ENCODE measurements around the gene ADD2. TPM values are rescaled to one million over a fixed set of nuclear protein-coding genes. Genes with fewer than 3 reads are reported as not detected.

Gene ADD2
- total and polyA plus RNA-seq, 4 donors: 0.08 to 156 (median 0.16) TPM; not detected in 1

- TF ChIP-seq REST (IDR thresholded peaks at IDR 0.05) (no peak), JUND (IDR thresholded peaks at IDR 0.05) (no peak)
These were observed 119.0 kb downstream of the ADD2 start (continued) for GRCh38 chr2:70648961-70649360.

DNA sequence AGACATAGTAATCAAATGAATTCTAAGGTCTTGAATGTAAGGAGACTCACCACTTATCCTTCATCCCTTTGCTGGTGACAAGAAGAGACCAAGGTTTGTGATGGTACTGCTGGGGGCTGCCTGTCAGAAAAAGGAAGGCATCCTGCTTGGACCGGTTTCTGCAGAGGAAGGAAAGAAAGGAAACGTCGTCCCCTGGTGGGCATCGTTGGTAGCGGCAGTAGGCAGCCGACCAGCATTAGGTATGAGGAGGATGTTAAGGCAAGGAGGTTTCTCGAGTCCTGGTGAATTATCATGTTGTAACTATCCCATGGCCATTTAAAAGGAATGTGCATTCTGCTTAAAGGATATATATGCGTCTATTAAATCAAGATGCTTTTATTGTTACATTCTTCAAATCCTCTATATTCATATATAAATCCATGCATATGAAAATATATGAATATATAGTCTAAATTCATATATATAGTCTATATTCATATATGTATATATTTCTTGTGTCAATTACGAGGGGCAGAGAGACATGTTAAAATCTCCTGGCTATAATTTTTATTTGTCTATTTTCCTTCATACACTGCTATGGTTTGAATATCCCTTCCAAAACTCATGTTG lies 120.0 kb downstream of the ADD2 start:
- Histone ChIP-seq H3K4me3 (ENCODE audit: low read depth in 1 of 3, low read length in 3 of 3) (no peak overlapping the region), H3K9ac (ENCODE audit: low read depth in 1 of 2, low read length in 2 of 2) (no peak overlapping the region), H3K27ac (ENCODE audit: low read depth in 1 of 2, low read length in 2 of 2) (no peak overlapping the region), H3K36me3 (ENCODE audit: control insufficient read depth in 4 of 4, insufficient read depth in 3 of 4, low read depth in 1 of 4, low read length in 3 of 4) (no peaks in the 10 kb centered on the region), H3K27me3 (ENCODE audit: control insufficient read depth in 4 of 4, insufficient read depth in 4 of 4, low read length in 3 of 4) (peaks cover 0 to 4% (median 0%) of the 10 kb centered on the region in 4 donors), H3K9me3 (ENCODE audit: control insufficient read depth in 4 of 4, low read length in 3 of 4) (no peaks in the 10 kb centered on the region), H3K4me1 (ENCODE audit: control insufficient read depth in 4 of 4, insufficient read depth in 4 of 4, low read length in 3 of 4) (no peaks in the 10 kb centered on the region)
- WGBS: 4% methylated on average over 9 of the region's 9 CpGs
- TF ChIP-seq CTCF (IDR thresholded peaks at IDR 0.05; ENCODE audit: low read depth, low read length, missing input control) (peak; percentile 97), RAD21 (IDR thresholded peaks at IDR 0.05) (peak; percentile 85 to 94), FOXA2 (IDR thresholded peaks at IDR 0.05) (no peak)
- peak; percentile 86 for DNase-seq (ENCODE audit: low spot score)

DNA sequence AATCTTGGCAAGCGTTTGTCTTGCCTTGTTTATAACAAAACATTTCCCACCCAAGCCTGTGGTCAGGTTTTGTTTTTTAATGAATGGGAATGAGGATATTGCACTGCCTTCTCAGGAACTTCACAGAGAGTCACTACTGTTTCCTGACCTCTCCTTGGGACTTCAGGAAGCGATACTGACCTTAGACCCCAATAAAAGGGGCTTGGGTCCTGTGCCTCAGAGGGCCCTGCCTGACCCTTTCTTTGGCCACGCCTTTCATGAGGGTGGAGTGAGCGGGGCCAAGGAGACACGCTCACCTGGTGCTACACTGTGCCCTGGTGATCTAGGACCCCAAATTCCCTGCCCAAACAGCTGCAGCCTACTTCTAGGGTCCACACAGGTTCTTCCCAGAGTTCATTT lies 121.6 kb downstream of the ADD2 start:
- H3K9ac ChIP-seq (ENCODE audit: low read depth in 1 of 2, low read length in 2 of 2): no peak overlapping the region
- no peak overlapping the region for H3K27ac ChIP-seq (ENCODE audit: low read depth in 1 of 2, low read length in 2 of 2)
- H3K4me1 ChIP-seq (ENCODE audit: control insufficient read depth in 4 of 4, insufficient read depth in 4 of 4, low read length in 3 of 4): no peaks in the 10 kb centered on the region
- H3K36me3 ChIP-seq (ENCODE audit: control insufficient read depth in 4 of 4, insufficient read depth in 3 of 4, low read depth in 1 of 4, low read length in 3 of 4): no peaks in the 10 kb centered on the region
- no peak for DNase-seq (ENCODE audit: low spot score)
- TF ChIP-seq MAX (IDR thresholded peaks at IDR 0.05) (no peak), NR2F2 (IDR thresholded peaks at IDR 0.05) (no peak)
- TF ChIP-seq, protein P1, sequence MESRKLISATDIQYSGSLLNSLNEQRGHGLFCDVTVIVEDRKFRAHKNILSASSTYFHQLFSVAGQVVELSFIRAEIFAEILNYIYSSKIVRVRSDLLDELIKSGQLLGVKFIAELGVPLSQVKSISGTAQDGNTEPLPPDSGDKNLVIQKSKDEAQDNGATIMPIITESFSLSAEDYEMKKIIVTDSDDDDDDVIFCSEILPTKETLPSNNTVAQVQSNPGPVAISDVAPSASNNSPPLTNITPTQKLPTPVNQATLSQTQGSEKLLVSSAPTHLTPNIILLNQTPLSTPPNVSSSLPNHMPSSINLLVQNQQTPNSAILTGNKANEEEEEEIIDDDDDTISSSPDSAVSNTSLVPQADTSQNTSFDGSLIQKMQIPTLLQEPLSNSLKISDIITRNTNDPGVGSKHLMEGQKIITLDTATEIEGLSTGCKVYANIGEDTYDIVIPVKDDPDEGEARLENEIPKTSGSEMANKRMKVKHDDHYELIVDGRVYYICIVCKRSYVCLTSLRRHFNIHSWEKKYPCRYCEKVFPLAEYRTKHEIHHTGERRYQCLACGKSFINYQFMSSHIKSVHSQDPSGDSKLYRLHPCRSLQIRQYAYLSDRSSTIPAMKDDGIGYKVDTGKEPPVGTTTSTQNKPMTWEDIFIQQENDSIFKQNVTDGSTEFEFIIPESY (IDR thresholded peaks at IDR 0.05): no peak
- H3K27me3 ChIP-seq (ENCODE audit: control insufficient read depth in 4 of 4, insufficient read depth in 4 of 4, low read length in 3 of 4): no peaks in the 10 kb centered on the region
- H3K9me3 ChIP-seq (ENCODE audit: control insufficient read depth in 4 of 4, low read length in 3 of 4): no peaks in the 10 kb centered on the region
- WGBS: 72% methylated on average over 5 of the region's 5 CpGs
- no peak overlapping the region for H3K4me3 ChIP-seq (ENCODE audit: low read depth in 1 of 3, low read length in 3 of 3)

Data from liver (tissue), 9 donors.